ENCODE data around the gene DENND2D. TPM values are rescaled to one million over a fixed set of nuclear protein-coding genes. Genes with fewer than 3 reads are reported as not detected.
"Not testable (repeated sequence)": the region's sequence is repeated elsewhere in the genome, so short reads cannot be mapped to it uniquely, and the experiment has no call there.

The DENND2D gene
- total RNA-seq, 1 donor = 4.7 TPM

- DNase-seq (ENCODE audit: insufficient read length, low spot score, missing footprints) = no peak
- Histone ChIP-seq H3K4me1 (ENCODE audit: insufficient read depth, low read length) (no peaks in the 10 kb centered on the region), H3K36me3 (ENCODE audit: insufficient read depth, low read length) (no peaks in the 10 kb centered on the region), H3K27ac (ENCODE audit: low read depth, low read length) (no peak overlapping the region), H3K27me3 (ENCODE audit: insufficient read depth, low read length) (no peaks in the 10 kb centered on the region), H3K79me2 (ENCODE audit: insufficient read depth, low read length) (no peaks in the 10 kb centered on the region), H3K4me3 (ENCODE audit: insufficient read depth, low read length) (no peak overlapping the region), H4K20me1 (ENCODE audit: insufficient read depth, low read length) (no peaks in the 10 kb centered on the region), H2AFZ (ENCODE audit: low read length) (no peak overlapping the region), H3K4me2 (ENCODE audit: insufficient read depth, low read length) (no peak overlapping the region), H3K9me3 (ENCODE audit: low read depth, low read length) (no peaks in the 10 kb centered on the region)
- no peak for TF ChIP-seq CTCF (IDR thresholded peaks at IDR 0.05; ENCODE audit: extremely low read depth, low read depth, low read length)
Observed at GRCh38 chr1:111217183-111217910, 16.9 kb upstream of the DENND2D start.

- no peaks in the 10 kb centered on the region for H3K36me3 ChIP-seq (ENCODE audit: insufficient read depth, low read length)
- H3K27ac ChIP-seq (ENCODE audit: low read depth, low read length) = no peak overlapping the region
- DNase-seq (ENCODE audit: insufficient read length, low spot score, missing footprints) = no peak
- no peaks in the 10 kb centered on the region for H3K27me3 ChIP-seq (ENCODE audit: insufficient read depth, low read length)
- H4K20me1 ChIP-seq (ENCODE audit: insufficient read depth, low read length) = no peaks in the 10 kb centered on the region
- H3K9me3 ChIP-seq (ENCODE audit: low read depth, low read length) = no peaks in the 10 kb centered on the region
- no peak overlapping the region for H2AFZ ChIP-seq (ENCODE audit: low read length)
- H3K4me1 ChIP-seq (ENCODE audit: insufficient read depth, low read length) = no peaks in the 10 kb centered on the region
- no peak overlapping the region for H3K4me3 ChIP-seq (ENCODE audit: insufficient read depth, low read length)
- no peaks in the 10 kb centered on the region for H3K79me2 ChIP-seq (ENCODE audit: insufficient read depth, low read length)
- H3K4me2 ChIP-seq (ENCODE audit: insufficient read depth, low read length) = no peak overlapping the region
- TF ChIP-seq CTCF (IDR thresholded peaks at IDR 0.05; ENCODE audit: extremely low read depth, low read depth, low read length) = no peak
Observed at GRCh38 chr1:111216751-111217150, 16.3 kb upstream of the DENND2D start.

GRCh38 chr1:111215285-111215684, 14.8 kb upstream of the DENND2D start:
- not testable (repeated sequence) for H4K20me1 ChIP-seq (ENCODE audit: insufficient read depth, low read length); H3K79me2 ChIP-seq (ENCODE audit: insufficient read depth, low read length); H3K9me3 ChIP-seq (ENCODE audit: low read depth, low read length); H3K27me3 ChIP-seq (ENCODE audit: insufficient read depth, low read length); H3K4me2 ChIP-seq (ENCODE audit: insufficient read depth, low read length); H3K27ac ChIP-seq (ENCODE audit: low read depth, low read length); H3K36me3 ChIP-seq (ENCODE audit: insufficient read depth, low read length); H3K4me1 ChIP-seq (ENCODE audit: insufficient read depth, low read length); H3K4me3 ChIP-seq (ENCODE audit: insufficient read depth, low read length); H2AFZ ChIP-seq (ENCODE audit: low read length); DNase-seq (ENCODE audit: insufficient read length, low spot score, missing footprints)

- H3K27me3 ChIP-seq (ENCODE audit: insufficient read depth, low read length) = no peaks in the 10 kb centered on the region
- H4K20me1 ChIP-seq (ENCODE audit: insufficient read depth, low read length) = no peaks in the 10 kb centered on the region
- H3K9me3 ChIP-seq (ENCODE audit: low read depth, low read length) = no peaks in the 10 kb centered on the region
- no peak overlapping the region for H3K4me3 ChIP-seq (ENCODE audit: insufficient read depth, low read length)
- TF ChIP-seq CTCF (IDR thresholded peaks at IDR 0.05; ENCODE audit: extremely low read depth, low read depth, low read length) = no peak
- no peak overlapping the region for H2AFZ ChIP-seq (ENCODE audit: low read length)
- H3K4me1 ChIP-seq (ENCODE audit: insufficient read depth, low read length) = no peaks in the 10 kb centered on the region
- H3K79me2 ChIP-seq (ENCODE audit: insufficient read depth, low read length) = no peaks in the 10 kb centered on the region
- no peak for DNase-seq (ENCODE audit: insufficient read length, low spot score, missing footprints)
- no peak overlapping the region for H3K4me2 ChIP-seq (ENCODE audit: insufficient read depth, low read length)
- H3K36me3 ChIP-seq (ENCODE audit: insufficient read depth, low read length) = no peaks in the 10 kb centered on the region
- no peak overlapping the region for H3K27ac ChIP-seq (ENCODE audit: low read depth, low read length)
Observed at GRCh38 chr1:111214884-111215283, 14.4 kb upstream of the DENND2D start.
